Adrenal gland (tissue), 5 donors: ENCODE measurements around the gene COL21A1.

Experiments used
- CTCF ChIP-seq, 6 experiments: fragments of 450-650 bp in 4 of 6; fragments of 200-600 bp in 2 of 6; sonication (generic) in 1 of 6; IDR thresholded peaks; 1 replicate in 5 of 6; 2 replicates in 1 of 6; pipeline versions ENCODE4 v1.5.1 to v1.8.0; 2016 to 2021; ENCODE audit warnings: antibody characterized with exemption in 6 of 6, mild to moderate bottlenecking in 2 of 6, moderate library complexity in 1 of 6
- POLR2A ChIP-seq, 2 donors: fragments of 450-650 bp; IDR thresholded peaks; one replicate each; pipeline ENCODE4 v1.6.1; 2017; ENCODE audit warnings: antibody characterized with exemption in 2 of 2, mild to moderate bottlenecking in 2 of 2, moderate library complexity in 1 of 2
- donor health status: DM: no; HTN: no; CAD: no.

- TF ChIP-seq CTCF (IDR thresholded peaks at IDR 0.05) (no peak), POLR2A (IDR thresholded peaks at IDR 0.05) (no peak)
Measured at GRCh38 chr6:56096946-56097621, 150.3 kb downstream of the COL21A1 start.
